ENCODE data around the gene ZC3HAV1. TPM values are rescaled to one million over a fixed set of nuclear protein-coding genes. Genes with fewer than 3 reads are reported as not detected.

Gene ZC3HAV1
- total and polyA plus RNA-seq, 2 of the 13 experiments (the other 11 are each of a cell fraction or from before 2014, with no cell fraction given) = 12.7 to 23.7 TPM

DNA sequence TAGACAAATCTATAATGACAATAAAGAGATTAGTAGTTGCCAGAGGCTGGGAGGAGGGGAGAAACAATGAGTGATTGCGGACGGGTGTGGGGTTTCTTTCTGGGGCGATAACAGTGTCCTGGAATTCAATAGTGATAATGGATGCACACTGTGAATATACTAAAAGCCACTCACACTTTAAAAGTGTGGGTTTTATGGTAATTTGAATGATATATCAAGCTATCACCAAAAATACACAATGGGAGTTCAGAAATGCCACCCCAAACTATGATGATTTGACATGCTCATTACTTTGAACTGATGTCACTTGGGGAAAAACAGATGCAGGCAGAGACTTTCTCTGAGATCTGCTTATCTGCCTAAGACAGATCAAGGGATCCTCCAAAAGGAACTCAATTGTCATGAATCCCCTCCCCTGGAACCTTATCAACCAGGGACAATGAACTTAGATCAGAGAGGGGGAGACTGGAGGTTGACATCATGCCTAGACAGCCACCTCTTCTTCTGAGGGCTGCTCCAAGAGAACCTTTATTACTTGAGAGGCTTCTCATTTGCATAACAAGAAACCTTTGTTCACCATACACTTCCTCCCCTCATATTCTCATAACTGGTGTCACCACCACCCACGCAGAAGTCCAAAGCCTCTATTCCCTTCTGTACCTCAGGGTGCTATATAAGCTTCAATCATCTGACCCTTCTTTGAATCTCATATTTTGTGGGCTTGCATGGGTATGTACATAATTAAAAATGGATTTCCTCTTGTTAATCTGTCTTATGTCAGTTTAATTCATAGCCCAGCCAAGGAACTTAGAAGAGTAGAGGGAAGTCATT is 14.8 kb upstream of the ZC3HAV1 start (continued):
- TF ChIP-seq NFIB (CRISPR knock-in tag; IDR thresholded peaks at IDR 0.05; ENCODE audit: borderline replicate concordance) = no peak
- TF ChIP-seq RCOR2 (CRISPR knock-in tag; IDR thresholded peaks at IDR 0.05) = no peak
- no peak for TF ChIP-seq ATF6 (CRISPR knock-in tag; conservative IDR thresholded peaks at IDR 0.05)

GRCh38 chr7:139119486-139119849 is 9.9 kb upstream of the ZC3HAV1 start:
- intact Hi-C loops (cut with micrococcal nuclease; ENCODE audit: unreplicated experiment) = no loop called here
- CTCF ChIA-PET (ENCODE audit: low intra/inter-chr PET ratio, low total read pairs) = no interaction called here
- POLR2A ChIA-PET = no interaction called here
- no peak for TF ChIP-seq ZIK1 (CRISPR knock-in tag; IDR thresholded peaks at IDR 0.05; ENCODE audit: borderline replicate concordance, low read depth)
- TF ChIP-seq CBX5 (CRISPR knock-in tag; IDR thresholded peaks at IDR 0.05; ENCODE audit: borderline replicate concordance) = no peak
- no peak for TF ChIP-seq ZNF776 (CRISPR knock-in tag; IDR thresholded peaks at IDR 0.05)
- TF ChIP-seq, protein P1, sequence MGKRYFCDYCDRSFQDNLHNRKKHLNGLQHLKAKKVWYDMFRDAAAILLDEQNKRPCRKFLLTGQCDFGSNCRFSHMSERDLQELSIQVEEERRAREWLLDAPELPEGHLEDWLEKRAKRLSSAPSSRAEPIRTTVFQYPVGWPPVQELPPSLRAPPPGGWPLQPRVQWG (CRISPR knock-in tag; IDR thresholded peaks at IDR 0.05; ENCODE audit: borderline replicate concordance, low read depth) = no peak
- TF ChIP-seq GATAD2A (CRISPR knock-in tag; IDR thresholded peaks at IDR 0.05) = no peak
- TF ChIP-seq, protein P2, sequence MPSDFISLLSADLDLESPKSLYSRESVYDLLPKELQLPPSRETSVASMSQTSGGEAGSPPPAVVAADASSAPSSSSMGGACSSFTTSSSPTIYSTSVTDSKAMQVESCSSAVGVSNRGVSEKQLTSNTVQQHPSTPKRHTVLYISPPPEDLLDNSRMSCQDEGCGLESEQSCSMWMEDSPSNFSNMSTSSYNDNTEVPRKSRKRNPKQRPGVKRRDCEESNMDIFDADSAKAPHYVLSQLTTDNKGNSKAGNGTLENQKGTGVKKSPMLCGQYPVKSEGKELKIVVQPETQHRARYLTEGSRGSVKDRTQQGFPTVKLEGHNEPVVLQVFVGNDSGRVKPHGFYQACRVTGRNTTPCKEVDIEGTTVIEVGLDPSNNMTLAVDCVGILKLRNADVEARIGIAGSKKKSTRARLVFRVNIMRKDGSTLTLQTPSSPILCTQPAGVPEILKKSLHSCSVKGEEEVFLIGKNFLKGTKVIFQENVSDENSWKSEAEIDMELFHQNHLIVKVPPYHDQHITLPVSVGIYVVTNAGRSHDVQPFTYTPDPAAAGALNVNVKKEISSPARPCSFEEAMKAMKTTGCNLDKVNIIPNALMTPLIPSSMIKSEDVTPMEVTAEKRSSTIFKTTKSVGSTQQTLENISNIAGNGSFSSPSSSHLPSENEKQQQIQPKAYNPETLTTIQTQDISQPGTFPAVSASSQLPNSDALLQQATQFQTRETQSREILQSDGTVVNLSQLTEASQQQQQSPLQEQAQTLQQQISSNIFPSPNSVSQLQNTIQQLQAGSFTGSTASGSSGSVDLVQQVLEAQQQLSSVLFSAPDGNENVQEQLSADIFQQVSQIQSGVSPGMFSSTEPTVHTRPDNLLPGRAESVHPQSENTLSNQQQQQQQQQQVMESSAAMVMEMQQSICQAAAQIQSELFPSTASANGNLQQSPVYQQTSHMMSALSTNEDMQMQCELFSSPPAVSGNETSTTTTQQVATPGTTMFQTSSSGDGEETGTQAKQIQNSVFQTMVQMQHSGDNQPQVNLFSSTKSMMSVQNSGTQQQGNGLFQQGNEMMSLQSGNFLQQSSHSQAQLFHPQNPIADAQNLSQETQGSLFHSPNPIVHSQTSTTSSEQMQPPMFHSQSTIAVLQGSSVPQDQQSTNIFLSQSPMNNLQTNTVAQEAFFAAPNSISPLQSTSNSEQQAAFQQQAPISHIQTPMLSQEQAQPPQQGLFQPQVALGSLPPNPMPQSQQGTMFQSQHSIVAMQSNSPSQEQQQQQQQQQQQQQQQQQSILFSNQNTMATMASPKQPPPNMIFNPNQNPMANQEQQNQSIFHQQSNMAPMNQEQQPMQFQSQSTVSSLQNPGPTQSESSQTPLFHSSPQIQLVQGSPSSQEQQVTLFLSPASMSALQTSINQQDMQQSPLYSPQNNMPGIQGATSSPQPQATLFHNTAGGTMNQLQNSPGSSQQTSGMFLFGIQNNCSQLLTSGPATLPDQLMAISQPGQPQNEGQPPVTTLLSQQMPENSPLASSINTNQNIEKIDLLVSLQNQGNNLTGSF (CRISPR knock-in tag; IDR thresholded peaks at IDR 0.05) = no peak
- TF ChIP-seq GZF1 (CRISPR knock-in tag; IDR thresholded peaks at IDR 0.05) = no peak
- TF ChIP-seq ATAD3A (CRISPR knock-in tag; IDR thresholded peaks at IDR 0.05) = no peak
- TF ChIP-seq KMT2B (CRISPR knock-in tag; IDR thresholded peaks at IDR 0.05) = no peak
- no peak for TF ChIP-seq ZNF350 (CRISPR knock-in tag; IDR thresholded peaks at IDR 0.05; ENCODE audit: borderline replicate concordance, low read depth)
- TF ChIP-seq ZSCAN21 (CRISPR knock-in tag; IDR thresholded peaks at IDR 0.05; ENCODE audit: borderline replicate concordance) = no peak
- TF ChIP-seq XRCC5 (optimal IDR thresholded peaks at IDR 0.05; ENCODE audit: low read length) = no peak
- no peak for TF ChIP-seq SOX6 (IDR thresholded peaks at IDR 0.05)
- no peak for TF ChIP-seq SOX6 (CRISPR knock-in tag; IDR thresholded peaks at IDR 0.05)

More at GRCh38 chr7:139119486-139119849, 9.9 kb upstream of the ZC3HAV1 start:
- no peaks in the 10 kb centered on the region for H3K9me3 ChIP-seq (ENCODE audit: low read length)
- no peaks in the 10 kb centered on the region for H3K36me3 ChIP-seq (replicated peaks in 1 of 2; ENCODE audit: control insufficient read depth in 1 of 2, insufficient read depth in 2 of 2, low read length in 2 of 2)
- in situ Hi-C loops (cut with HindIII; ENCODE audit: extremely low pct_ligation_motif_present, low pct_unique_long_range_greater_than_20kb) = no loop called here
- BruUV-seq (replicated peaks) = no TSS peak
- H3K27me3 ChIP-seq (ENCODE audit: control insufficient read depth in 1 of 2, insufficient read depth in 2 of 2, low read length in 2 of 2) = 0 out of 5 replicates have a peak, but pooled peaks cover 0 to 3% of the 10 kb centered on the region in 2 experiments
- ATAC-seq (no peak), FAIRE-seq (no peak), DNase-seq (ENCODE audit: low spot score) (no peak)
- H3K27ac ChIP-seq (ENCODE audit: extremely low read length, insufficient read depth, low read length) = no peak overlapping the region
- peaks cover 45% of the 10 kb centered on the region for H3K4me1 ChIP-seq (ENCODE audit: insufficient read depth, low read length)
- H3K79me2 ChIP-seq (ENCODE audit: insufficient read depth, low read length) = no peaks in the 10 kb centered on the region
- no peak overlapping the region for H3K4me3 ChIP-seq (replicated peaks in 1 of 3; ENCODE audit: insufficient read depth in 1 of 3, low read depth in 2 of 3, low read length in 3 of 3)
- H4K20me1 ChIP-seq (ENCODE audit: insufficient read depth, low read length) = no peaks in the 10 kb centered on the region
- 56% methylated on average over 4 of the region's 4 CpGs for WGBS (ENCODE audit: low lambda C conversion rate)
- no peak overlapping the region for H3K4me2 ChIP-seq (ENCODE audit: low read depth, low read length)
- no peak overlapping the region for H2AFZ ChIP-seq (ENCODE audit: low read length)
- no peak overlapping the region for H3K9ac ChIP-seq (ENCODE audit: insufficient read depth, low read depth, low read length)
